Activated CD8-positive, alpha-beta memory T cell treated with anti-CD3 and anti-CD28 coated beads, Interleukin-2, amount 50 U/mL, for 4 hours (primary cell): ENCODE measurements around the gene SMCO1.
A peak's percentile ranks its signal among the peaks of the same experiment; 100 is the strongest.
"Not testable (repeated sequence)": the region's sequence is repeated elsewhere in the genome, so short reads cannot be mapped to it uniquely, and the experiment has no call there.

ENCODE experiments used
- DNase-seq: peaks from one replicate; pipeline ENCODE4 v3.0.0-alpha.2; 2020

Gene SMCO1, protein sequence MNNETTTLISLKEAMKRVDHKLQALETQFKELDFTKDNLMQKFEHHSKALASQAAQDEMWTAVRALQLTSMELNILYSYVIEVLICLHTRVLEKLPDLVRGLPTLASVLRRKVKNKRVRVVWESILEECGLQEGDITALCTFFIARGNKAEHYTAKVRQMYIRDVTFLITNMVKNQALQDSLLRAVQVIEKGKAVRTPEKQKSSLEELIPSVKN

DNA sequence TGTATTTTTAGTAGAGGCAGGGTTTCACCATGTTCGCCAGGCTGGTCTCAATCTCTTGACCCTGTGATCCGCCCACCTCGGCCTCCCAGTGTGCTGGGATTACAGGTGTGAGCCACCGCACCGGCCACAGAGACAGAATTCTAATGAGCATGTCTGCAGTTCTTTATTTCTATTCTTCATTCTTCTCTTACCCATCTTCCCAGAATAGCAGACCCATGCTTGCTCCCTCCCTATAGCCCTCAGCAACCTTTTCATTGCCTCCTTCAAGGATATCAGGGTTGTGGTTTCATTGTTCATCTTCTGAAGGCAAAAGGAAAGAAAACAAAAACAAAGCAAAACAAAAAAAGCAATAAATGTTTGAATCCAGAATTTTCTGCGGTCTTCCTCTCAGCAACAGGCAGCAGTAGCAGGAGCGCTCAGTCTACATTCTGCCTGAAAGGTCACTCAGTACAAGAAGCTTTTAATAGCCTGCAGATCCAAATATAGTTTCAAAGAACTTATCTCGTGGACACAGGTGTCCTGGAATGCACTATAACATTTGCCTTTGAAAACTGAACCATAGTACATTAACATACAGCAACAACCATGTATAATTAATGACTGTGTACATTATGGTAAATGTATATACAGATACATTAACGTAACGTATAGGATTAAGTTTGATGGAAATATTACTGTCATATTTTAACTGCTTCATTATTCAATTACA, at the start of gene SMCO1:
Gene SMCO1 (minus strand): TSS at position 434 of the 709 bp plus-strand sequence. CDS start 137 bp downstream, at position 297.
- DNase-seq: no peak

DNA sequence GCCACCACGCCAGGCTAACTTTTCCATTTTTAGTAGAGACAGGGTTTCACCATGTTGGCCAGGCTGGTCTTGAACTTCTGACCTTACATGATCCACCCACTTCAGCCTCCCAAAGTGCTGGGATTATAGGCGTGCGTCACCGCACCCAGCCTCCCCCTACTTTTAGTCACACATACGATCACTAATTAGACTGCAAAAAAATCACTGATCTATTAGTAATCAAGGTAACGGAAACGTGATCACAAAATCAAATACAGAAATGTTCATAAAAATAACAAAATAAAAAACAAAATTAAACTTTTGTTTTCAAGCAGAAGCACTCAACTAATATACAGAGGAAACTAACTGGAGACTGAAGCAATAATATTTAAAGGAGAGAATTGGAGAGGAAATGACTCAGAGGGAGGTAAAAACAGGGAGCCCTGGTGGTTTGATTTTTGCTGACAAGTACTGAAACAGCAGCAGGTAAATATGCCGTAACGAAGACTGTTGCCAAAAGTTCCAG, 48.6 kb upstream of the SMCO1 start:
- no peak for DNase-seq

DNA sequence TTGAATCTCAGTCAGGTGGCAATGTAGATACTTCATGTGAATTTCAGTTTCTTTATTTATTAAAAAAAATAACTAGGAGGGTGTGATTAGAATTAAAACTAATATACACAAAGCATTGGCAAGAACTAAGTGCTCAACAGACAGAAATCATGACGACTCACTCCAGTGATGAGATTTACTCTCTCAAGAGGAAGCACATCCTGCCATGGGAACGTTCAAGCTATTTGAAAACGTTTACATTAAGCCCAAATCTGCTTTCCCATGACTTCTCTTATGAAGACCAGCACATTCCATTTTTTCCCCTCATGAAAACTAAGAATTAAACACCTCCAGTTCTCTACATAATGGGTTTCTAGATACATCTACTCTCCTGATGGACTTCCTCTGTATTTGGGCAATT, 44.7 kb upstream of the SMCO1 start:
- DNase-seq: no peak

DNA sequence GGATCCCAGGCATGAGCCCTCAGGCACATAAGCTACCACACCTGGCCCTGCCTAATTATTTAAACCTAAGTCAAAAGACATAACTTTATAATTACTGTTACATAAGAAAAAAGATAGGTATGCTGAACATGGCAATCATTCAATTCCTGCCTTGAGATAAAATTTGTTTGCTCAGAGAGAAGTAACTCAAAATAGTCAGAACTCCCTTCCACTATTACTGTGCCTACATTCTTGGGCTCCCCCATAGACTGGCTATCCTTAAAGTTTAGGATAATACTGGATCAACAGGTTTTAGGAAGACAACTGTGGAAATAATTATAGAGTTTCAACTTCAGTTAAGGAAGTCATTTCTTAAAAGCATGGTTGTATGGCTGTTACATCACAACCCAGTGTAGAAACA, 43.3 kb upstream of the SMCO1 start:
- no peak for DNase-seq

DNA sequence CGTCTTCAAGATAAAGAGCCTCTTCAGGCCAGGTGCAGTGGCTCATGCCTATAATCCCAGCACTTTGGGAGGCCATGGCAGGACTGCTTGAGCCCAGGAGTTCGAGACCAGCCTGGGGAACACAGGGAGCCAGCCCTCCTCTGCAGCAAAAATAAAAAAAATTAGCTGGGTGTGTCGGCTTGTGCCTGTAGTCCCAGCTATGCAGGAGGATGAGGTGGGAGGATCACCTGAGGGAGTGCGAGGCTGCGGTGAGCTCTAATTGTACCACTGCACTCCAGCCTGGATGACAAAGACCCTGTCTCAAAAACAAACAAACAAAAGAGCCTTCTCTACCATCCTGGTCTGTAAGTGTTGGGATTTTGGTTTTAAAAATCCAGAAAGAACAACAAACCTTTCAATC, 42.1 kb upstream of the SMCO1 start:
- no peak for DNase-seq

DNA sequence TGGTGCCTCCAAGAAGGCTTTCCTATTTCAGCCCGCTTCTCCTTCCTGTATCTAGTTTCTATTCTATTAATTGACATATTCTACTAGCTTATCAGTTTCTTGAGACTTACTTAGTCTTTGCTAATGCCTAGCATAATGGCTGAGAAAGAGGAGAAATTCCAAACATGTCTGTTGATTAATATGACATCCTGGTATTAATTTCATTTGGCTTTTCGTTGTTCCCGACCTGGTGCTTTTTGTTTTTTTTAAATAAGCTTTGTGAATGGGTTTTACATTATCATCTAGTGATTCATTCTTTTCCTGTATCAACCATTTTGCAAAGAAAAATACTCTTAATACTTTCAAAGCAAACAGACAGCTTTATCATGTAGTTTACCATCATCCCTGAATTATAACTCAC, 40.1 kb upstream of the SMCO1 start:
- no peak for DNase-seq

DNA sequence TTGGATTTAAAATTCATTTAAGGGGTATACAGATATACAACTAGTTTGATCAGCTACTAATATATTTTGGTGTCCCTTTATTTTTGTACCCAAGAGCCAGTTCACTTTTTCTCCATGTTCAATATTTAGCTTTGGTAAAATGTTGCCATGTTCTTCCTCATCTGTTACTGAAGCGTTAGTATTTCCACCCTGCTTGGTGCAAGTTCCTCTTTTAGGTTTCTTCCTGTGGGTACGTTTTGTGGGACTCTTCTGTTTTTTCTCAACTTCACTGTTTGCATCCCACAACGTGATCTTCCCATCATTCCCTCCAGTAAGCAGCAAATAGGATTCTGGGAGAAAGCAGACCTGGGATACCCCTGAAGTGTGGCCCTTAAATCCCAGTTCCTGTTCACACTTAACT, 39.1 kb upstream of the SMCO1 start:
- no peak for DNase-seq

DNA sequence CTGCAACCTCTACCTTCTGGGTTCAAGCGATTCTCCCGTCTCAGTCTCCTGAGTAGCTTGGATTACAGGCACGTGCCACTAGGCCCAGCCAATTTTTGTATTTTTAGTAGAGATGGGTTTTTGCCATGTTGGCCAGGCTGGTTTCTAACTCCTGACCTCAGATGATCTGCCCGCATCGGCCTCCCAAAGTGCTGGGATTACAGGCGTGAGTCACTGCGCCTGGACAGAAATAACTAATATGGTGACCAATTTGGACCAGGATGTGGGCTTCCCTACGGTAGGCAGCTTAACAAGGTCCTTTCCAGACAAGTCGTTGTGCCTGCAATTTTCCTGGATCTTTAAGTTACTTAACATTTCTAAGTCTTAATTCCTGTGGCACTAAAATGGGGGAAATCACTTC, 38.4 kb upstream of the SMCO1 start:
- DNase-seq: no peak

DNA sequence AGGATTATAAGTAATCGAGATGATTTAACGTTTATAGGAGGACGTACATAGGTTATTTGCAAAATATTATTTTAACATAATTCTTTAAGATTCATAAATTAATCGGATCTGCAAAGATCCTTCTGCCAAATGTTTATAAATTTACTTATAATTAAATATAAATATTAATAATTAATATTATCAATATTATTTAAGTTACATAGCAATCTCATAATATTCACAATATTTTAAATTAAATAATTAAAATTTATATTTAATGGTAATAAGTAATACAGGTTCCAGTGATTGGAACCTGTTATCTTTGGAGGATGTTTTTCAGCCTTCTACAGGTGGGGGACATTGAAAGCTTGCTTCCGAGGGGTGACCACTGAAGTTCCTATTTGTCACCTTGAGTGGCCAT, 37.1 kb upstream of the SMCO1 start:
- no peak for DNase-seq

DNA sequence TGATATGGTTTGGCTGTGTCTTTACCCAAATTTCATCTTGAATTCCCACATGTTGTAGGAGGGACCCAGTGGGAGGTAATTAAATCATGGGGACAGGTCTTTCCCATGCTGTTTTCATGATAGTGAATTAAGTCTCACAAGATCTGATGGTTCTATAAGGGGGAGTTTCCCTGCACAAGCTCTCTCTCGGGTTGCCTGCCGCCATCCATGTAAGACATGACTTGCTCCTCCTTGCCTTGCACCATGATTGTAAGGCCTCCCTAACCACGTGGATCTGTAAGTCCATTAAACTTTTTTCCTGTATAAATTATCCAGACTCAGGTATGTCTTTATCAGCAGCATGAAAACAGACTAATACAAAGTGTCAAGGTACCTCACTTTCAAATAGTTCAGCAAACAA, 35.0 kb upstream of the SMCO1 start:
- not testable (repeated sequence) for DNase-seq

DNA sequence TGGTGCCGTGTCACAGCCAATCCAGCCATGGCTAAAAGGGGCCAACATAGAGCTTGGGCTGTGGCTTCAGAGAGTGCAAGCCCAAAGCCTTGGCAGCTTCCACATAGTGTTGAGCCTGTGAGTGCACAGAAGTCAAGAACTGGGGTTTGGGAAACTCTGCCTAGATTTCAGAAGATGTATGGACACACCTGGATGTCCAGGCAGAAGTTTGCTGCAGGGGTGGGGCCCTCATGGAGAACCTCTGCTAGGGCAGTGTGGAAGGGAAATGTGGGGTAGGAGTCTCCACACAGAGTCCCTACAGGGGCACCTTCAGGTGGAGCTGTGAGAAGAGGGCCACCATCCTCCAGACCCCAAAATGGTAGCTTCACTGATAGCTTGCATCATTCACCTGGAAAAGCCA, 34.2 kb upstream of the SMCO1 start:
- DNase-seq: not testable (repeated sequence)

DNA sequence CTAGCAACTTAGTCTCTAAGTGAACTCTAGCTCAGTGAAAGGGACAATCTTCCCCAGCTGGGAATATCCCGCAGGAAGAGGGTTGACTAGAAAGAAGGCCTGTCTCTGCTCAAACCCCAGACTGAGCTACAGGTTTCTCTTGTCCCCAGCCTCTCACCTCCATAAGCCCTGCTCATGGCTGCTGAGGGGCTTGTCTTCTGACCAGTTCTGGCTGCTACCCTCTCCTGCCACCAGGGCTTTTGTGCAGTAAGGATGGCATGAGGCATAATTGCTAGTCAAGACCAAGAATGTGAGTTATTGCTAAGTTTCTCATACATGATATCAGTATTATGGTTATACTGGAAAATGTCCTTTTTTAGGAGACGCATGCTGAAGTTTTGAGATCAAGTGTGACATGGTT, 31.9 kb upstream of the SMCO1 start:
- DNase-seq: no peak

DNA sequence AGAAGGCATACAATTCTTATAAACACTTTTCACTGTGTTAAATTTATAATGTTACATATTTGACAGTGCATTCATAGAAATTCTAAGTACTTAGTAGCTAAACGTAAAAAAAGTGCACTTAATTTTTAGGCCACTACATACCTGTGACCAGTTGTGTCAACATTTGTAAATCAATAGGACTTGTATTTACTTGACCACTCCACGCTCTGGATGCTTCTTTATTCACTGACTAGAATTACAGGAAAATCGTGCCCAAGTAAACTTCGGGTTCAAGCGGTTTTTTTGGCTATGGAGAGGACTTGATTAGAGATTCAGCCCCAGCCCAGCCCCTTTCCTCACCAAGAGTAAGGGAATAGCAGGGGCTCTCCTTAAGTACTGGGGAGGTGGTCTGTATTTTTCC, 31.4 kb upstream of the SMCO1 start:
- no peak for DNase-seq

DNA sequence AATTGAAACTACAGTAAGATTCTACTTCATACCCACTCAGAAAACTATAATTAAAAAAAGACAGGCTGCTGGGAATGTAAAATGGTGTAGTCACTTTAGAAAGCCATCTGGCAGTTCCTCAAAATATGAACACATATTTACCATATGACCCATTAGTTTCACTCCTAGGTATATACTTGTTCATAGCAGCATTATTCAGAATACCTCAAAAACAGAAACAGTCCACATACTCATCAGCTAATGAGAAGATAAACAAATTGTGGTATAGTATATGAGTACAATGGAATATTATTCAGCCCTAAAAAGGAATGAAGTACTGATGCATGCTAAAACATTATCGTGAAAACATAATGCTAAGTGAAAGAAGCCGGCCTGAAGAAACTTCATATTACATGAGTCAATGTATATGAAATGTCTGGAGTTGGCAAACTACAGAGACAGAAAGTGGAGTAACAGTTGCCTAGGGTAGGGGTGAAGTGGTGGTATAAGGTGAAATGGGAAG, 29.4 kb upstream of the SMCO1 start:
- no peak for DNase-seq

DNA sequence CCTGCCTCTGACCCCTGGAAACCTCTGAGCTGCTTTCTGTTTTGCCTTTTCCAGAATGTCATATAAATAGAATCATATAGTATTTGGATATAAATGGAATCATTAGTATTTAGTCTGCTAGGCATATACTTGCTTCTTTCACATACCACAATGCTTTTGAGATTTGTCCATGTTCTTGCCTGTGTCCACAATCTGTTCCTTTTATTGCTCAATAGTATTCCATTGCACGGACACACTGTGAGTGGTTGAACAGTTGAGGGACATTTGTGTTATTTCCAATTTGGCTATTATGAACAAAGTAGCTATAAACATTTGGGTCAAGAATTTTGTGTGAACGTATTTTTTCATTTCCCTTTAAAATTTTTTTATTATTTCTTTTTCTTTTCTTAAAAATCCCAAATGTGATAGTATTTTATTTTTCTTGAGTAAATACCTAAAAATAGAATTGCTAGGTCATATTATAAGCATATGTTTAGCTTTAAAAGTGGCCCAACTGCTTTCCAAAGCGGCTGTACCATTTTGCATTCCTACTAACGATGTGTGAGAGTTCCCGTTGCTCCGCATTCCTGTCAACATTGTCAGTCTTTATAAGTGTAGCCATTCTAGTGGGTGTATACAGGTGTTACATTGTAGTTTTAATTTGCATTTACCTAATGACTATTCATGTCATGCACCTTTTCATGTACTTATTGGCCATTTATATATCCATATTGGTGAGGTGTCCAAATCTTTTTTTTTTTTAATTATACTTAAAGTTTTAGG, 26.7 kb upstream of the SMCO1 start:
- no peak for DNase-seq

DNA sequence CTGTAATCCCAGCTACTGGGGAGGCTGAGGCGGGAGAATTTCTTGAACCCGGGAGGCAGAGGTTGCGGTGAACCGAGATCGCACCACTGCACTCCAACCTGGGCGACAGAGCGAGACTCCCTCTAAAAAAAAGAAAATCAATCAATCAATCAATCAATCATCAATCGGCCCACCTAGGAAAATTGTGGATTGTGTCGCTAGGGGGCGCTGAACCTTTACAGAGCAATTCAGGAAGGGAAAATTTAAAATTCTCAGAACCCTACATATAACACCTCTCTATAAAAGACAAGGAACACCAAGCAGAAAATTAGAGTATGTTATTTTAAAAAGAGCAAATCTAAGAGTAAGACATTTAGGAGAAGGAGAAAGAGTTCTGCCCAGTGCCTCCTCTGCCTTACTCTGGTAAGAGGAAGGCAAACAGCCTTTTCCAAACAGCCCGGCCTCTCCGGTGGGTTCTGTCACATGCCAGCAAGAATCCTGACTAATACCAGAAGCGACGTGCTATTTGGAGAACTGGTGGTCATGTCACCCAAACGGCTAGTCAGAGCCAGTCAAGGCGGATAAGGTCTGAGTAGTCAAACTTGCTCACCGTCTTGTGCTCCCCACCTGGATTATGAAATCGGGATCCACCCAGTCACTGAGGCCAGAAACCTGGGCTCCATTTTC, 22.3 kb upstream of the SMCO1 start:
- peak; percentile 67 for DNase-seq

DNA sequence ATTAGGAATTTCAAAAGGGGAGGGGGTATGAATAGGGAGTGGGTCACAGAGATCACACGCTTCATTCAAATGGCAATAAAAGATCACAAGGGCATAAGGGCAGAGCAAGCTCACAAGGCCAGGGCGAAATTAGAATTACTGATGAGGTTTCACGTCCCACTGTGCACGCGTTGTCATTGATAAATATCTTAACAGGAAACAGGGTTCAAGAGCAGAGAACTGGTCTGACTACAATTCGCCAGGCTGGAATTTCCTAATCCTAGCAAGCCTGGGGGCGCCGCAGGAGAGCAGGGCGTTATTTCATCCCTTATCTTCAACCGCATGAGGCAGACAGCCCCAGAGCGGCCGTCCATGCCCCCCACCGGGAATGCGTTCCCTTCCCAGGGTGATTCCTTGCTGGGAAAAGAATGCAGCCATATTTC, 18.1 kb upstream of the SMCO1 start:
- DNase-seq: no peak

DNA sequence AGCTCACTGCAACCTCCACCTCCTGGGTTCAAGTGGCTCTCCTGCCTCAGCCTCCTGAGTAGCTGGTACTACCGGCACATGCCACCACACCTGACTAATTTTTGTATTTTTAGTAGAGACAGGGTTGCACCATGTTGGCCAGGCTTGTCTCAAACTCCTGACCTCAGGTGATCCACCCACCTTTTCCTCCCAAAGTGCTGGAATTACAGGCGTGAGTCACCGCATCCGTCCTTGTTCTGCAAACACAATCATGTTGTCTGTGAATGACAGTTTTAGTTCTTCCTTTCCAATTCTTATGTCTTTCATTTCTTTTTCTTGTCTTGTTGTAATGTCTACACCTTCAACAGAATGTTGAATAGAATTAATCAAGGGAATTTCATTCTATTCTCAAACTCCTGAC, 16.3 kb upstream of the SMCO1 start:
- DNase-seq: no peak

DNA sequence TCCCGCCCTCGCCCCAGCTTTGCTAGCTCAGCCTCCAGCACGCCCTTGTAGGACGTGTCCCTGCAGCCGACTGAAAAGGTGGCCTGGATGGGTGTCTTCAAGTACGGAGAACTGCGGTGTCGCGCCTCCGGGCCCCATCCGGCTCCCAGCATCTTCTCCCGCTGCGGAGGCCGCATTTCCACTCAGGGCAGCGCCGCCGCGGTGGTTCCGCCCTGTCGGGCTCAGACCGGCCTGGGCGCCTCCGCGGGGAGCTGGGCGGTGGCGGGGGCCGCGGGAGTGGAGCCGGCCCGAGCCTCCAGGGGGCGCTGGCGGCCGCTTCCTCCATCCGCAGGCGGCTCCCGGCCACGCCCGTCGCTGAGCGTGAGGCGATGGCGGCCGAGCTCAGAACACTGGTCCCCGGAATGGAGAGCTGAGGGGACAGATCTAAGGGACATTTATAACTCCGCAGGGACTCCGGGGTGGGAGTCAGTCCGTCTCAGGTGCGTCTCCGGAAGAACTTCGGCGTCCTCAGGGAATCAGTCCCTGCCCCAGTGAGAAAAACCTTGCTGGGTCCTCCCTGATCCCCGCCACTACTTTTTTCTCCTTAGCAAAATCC, 13.6 kb upstream of the SMCO1 start:
- DNase-seq: peak; percentile 80

DNA sequence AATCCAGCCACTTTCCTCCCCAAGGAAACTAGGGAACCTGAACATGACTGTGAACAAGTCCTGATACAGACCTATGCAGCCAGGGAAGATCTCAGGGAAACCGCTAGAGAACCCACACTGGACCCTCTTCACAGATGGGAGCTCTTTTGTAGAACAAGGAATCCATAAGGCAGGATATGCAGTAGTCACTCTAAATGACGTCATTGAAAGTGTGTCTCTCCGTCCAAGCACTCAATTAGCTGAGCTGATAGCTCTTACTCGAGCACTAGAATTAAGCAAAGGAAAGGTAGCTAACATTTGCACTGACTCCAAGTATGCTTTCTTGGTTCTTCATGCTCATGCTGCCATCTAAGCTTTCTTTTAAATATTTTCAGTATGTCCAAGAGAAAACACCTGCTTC, 10.0 kb upstream of the SMCO1 start:
- DNase-seq: no peak

DNA sequence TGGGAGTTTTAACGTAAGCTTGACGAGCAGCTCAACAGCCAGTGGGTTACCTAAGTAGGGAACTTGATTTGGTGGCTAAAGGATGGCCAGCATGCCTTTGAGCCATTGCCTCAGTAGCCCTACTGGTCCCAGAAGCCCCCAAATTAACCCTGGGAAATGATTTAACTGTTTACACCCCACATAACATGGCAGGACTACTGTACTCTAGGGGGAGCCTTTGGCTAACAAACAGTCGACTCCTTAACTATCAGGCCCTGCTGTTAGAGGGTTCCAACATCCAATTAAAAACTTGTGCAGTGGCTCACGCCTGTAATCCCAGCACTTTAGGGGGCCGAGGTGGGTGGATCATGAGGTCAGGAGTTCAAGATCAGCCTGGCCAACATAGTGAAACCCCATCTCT, 9.4 kb upstream of the SMCO1 start:
- DNase-seq: no peak

DNA sequence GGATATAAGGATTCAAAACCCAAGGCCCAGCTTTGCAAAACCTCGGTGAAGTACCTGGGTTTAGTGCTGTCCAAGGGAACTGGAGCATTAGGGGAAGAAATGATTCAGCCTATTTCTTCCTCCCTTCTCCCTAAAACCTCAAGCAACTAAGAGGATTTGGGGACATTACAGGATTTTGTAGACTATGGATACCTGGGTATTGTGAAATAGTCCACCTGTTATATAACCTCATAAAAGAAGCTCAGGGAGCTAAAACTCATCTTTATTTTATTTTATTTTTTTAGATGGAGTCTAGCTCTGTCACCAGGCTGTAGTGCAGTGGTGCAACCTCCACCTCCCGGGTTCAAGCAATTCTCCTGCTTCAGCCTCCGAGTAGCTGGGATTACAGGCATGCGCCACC, 8.7 kb upstream of the SMCO1 start:
- no peak for DNase-seq

DNA sequence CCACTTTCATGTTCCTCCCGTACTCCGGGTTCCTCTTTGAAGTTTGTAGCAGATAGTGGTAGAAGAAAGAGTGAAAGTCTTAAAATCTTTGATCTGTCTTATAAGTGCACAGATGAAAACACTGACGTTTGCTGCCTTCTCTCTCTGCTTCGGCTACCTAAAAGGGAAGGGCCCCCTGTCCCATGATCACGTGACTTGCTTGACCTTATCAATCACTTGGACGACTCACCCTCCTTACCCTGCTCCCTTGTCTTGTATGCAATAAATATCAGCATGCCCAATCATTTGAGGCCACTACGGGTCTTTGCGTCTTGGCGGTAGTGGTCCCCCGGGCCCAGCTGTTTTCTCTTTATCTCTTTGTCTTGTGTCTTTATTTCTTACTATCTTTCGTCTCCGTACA, 6.1 kb upstream of the SMCO1 start:
- not testable (repeated sequence) for DNase-seq
